ENCODE measurements around the gene CCER1. TPM values are rescaled to one million over a fixed set of nuclear protein-coding genes. Genes with fewer than 3 reads are reported as not detected.

The CCER1 gene, protein sequence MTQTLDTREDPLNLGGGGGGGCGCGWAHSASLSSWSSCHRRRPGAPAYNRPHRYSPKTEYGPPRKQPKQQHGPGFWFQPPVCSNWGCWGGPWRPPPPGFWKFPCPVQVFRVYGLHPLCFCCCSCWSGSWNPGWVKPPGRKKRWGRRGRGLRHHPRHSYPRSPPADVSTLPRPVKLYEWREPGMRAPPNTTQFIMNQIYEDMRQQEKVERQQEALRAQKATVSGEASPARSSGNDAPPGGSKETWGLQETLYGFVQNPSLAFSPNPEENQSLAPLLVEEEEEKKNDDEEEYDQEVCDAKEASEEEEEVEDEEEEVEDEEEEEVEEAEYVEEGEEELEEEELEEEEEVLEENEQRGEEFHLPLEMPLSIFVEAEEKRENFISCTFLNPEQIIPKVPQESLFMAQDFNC
- total RNA-seq, result not detected

DNA sequence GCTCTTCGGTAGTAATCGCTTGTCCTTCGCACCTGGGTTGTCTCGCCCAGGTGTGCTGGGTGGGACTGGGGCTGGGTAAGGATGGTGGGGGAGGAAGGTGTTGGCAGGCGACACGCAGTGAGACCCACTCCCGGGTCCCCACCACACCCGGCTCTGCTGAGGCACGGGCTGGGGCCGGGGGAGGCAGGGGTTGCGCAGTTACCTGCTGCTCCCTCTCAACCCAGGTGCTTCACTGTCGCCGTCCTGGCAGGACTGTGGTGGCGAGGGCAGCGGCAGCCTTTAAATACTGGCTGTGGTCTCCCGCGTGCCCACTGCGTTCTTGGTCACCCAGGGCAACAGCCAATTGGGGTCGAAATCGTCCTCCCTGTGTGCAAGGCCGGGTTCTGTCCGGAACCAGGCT, at the start of gene CCER1:
TSS of gene CCER1 (minus strand) at position 256 of the 400 bp plus-strand sequence. CDS start 434 bp downstream, outside the sequence.
- no peak within 1 kb of the TSS for H3K27ac ChIP-seq
- DNase-seq, result no peak
- TF ChIP-seq, protein P1, sequence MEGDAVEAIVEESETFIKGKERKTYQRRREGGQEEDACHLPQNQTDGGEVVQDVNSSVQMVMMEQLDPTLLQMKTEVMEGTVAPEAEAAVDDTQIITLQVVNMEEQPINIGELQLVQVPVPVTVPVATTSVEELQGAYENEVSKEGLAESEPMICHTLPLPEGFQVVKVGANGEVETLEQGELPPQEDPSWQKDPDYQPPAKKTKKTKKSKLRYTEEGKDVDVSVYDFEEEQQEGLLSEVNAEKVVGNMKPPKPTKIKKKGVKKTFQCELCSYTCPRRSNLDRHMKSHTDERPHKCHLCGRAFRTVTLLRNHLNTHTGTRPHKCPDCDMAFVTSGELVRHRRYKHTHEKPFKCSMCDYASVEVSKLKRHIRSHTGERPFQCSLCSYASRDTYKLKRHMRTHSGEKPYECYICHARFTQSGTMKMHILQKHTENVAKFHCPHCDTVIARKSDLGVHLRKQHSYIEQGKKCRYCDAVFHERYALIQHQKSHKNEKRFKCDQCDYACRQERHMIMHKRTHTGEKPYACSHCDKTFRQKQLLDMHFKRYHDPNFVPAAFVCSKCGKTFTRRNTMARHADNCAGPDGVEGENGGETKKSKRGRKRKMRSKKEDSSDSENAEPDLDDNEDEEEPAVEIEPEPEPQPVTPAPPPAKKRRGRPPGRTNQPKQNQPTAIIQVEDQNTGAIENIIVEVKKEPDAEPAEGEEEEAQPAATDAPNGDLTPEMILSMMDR (IDR thresholded peaks at IDR 0.05), result no peak

GRCh38 chr12:91003737-91004136, 48.8 kb upstream of the CCER1 start:
- no peak overlapping the region for H3K9ac ChIP-seq (ENCODE audit: low read depth in 2 of 2, low read length in 2 of 2)
- TF ChIP-seq, protein P1 (IDR thresholded peaks at IDR 0.05), result no peak
- intact Hi-C loops (cut with DNase I), result no loop called here

More for the DNA sequence above, at the start of gene CCER1:
- intact Hi-C loops (cut with DNase I), result no loop called here
- no peak within 1 kb of the TSS for H3K4me3 ChIP-seq
- H3K9me3 ChIP-seq, result no peaks in the 10 kb centered on the region
- no peaks in the 10 kb centered on the region for H3K27me3 ChIP-seq
- no peaks in the 10 kb centered on the region for H3K4me1 ChIP-seq
- no peaks in the 10 kb centered on the region for H3K36me3 ChIP-seq
- H3K9ac ChIP-seq (ENCODE audit: low read depth in 2 of 2, low read length in 2 of 2), result no peak within 1 kb of the TSS

GRCh38 chr12:91001306-91001705, 46.3 kb upstream of the CCER1 start:
- TF ChIP-seq, protein P1 (IDR thresholded peaks at IDR 0.05), result no peak
- no peaks in the 10 kb centered on the region for H3K27me3 ChIP-seq
- no peak overlapping the region for H3K4me3 ChIP-seq
- H3K9ac ChIP-seq (ENCODE audit: low read depth in 2 of 2, low read length in 2 of 2), result no peak overlapping the region
- no peak overlapping the region for H3K27ac ChIP-seq
- H3K9me3 ChIP-seq, result no peaks in the 10 kb centered on the region
- no peak for DNase-seq
- intact Hi-C loops (cut with DNase I), result no loop called here
- H3K4me1 ChIP-seq, result no peaks in the 10 kb centered on the region
- H3K36me3 ChIP-seq, result no peaks in the 10 kb centered on the region

More at GRCh38 chr12:91003737-91004136, 48.8 kb upstream of the CCER1 start:
- no peak overlapping the region for H3K4me3 ChIP-seq
- H3K36me3 ChIP-seq, result no peaks in the 10 kb centered on the region
- H3K27ac ChIP-seq, result no peak overlapping the region
- no peaks in the 10 kb centered on the region for H3K27me3 ChIP-seq
- no peaks in the 10 kb centered on the region for H3K4me1 ChIP-seq
- H3K9me3 ChIP-seq, result no peaks in the 10 kb centered on the region
- no peak for DNase-seq

DNA sequence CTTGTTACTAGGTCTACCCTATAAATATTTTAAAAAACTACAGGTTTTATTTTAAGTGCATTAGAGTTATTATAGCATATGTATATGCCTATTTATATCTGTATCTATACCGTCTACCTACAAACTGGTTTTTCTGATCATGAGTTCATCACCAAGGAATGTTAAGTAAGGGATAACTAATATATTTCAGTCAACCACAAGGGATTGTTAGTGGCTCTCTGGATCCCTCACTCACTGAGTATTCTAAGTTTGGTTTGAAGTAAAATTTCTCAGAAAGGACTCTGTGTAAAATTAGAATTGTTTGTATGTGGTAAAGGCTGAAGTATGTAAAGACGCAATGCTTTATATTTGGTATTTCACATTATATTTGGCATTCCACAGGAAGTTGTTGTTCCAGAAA, 45.0 kb upstream of the CCER1 start:
- Histone ChIP-seq H3K36me3 (no peaks in the 10 kb centered on the region), H3K9ac (ENCODE audit: low read depth in 2 of 2, low read length in 2 of 2) (no peak overlapping the region), H3K27ac (no peak overlapping the region), H3K27me3 (no peaks in the 10 kb centered on the region), H3K4me3 (no peak overlapping the region), H3K4me1 (no peaks in the 10 kb centered on the region), H3K9me3 (no peaks in the 10 kb centered on the region)
- no peak for DNase-seq
- intact Hi-C loops (cut with DNase I), result no loop called here
- TF ChIP-seq, protein P1 (IDR thresholded peaks at IDR 0.05), result no peak

DNA sequence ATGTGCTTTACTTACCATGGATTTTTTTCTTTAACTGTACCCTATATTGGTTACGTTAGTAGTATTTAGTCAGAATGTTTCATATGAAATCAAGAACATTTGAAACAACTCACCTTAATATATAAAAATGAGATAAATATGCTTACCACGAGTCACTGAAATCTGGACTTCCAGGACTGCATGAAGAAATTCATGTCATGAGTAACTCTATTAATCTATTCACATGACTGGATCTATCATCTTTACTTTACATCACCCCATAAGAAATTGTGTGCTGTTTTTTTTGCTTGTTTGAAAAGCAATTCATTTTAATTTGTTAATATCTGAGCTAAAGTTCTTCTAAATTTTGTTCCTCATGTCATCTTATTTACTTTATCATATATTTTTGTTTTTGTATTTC, 44.6 kb upstream of the CCER1 start:
- H3K27ac ChIP-seq, result no peak overlapping the region
- no peaks in the 10 kb centered on the region for H3K4me1 ChIP-seq
- H3K9me3 ChIP-seq, result no peaks in the 10 kb centered on the region
- TF ChIP-seq, protein P1 (IDR thresholded peaks at IDR 0.05), result no peak
- intact Hi-C loops (cut with DNase I), result no loop called here
- H3K4me3 ChIP-seq, result no peak overlapping the region
- H3K9ac ChIP-seq (ENCODE audit: low read depth in 2 of 2, low read length in 2 of 2), result no peak overlapping the region
- DNase-seq, result no peak
- H3K36me3 ChIP-seq, result no peaks in the 10 kb centered on the region
- no peaks in the 10 kb centered on the region for H3K27me3 ChIP-seq

Data from colonic mucosa (tissue), 4 donors.